ENCODE data around the gene SUCNR1. TPM values are rescaled to one million over a fixed set of nuclear protein-coding genes. Genes with fewer than 3 reads are reported as not detected.

Gene SUCNR1
- total RNA-seq, 1 donor from 2014 or later = 0.49 TPM

DNA sequence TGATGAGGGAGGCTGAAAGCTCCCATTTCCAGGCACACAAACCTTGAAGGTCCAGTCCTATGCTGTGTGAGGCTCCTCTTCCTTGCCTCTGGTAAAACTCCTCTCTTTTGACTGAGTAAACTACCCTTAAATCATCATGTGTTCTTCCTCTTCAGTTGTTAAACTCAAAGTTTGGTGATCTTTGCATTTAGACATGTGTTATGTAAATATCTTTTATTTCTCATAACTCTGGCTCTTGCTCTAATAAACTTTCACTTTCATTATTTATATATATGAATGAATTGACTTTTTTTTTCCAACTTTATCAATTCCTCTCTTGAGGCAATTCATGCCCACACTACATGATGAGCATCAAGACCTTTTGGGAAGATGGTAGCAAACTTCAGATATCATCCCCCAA, 26.6 kb downstream of the SUCNR1 start:
- intact Hi-C loops (cut with DNase I) = no loop called here
- DNase-seq (ENCODE audit: extremely low spot score in 2 of 2) = no peak
- H3K4me1 ChIP-seq = peaks cover 14% of the 10 kb centered on the region
- no peak overlapping the region for H3K4me3 ChIP-seq
- H3K27ac ChIP-seq = no peak overlapping the region
- H3K36me3 ChIP-seq = no peaks in the 10 kb centered on the region
- no peaks in the 10 kb centered on the region for H3K9me3 ChIP-seq
- no peaks in the 10 kb centered on the region for H3K27me3 ChIP-seq
- TF ChIP-seq POLR2AphosphoS5 (IDR thresholded peaks at IDR 0.05; ENCODE audit: insufficient read depth in 1 of 2, low read depth in 1 of 2) (no peak), POLR2A (IDR thresholded peaks at IDR 0.05) (no peak), CTCF (IDR thresholded peaks at IDR 0.05) (no peak)

- TF ChIP-seq POLR2AphosphoS5 (IDR thresholded peaks at IDR 0.05; ENCODE audit: insufficient read depth in 1 of 2, low read depth in 1 of 2) (no peak), POLR2A (IDR thresholded peaks at IDR 0.05) (no peak), CTCF (IDR thresholded peaks at IDR 0.05) (no peak)
- intact Hi-C loops (cut with DNase I) = no loop called here
- DNase-seq (ENCODE audit: extremely low spot score in 2 of 2) = no peak
- Histone ChIP-seq H3K27ac (no peak overlapping the region), H3K4me3 (no peak overlapping the region), H3K36me3 (no peaks in the 10 kb centered on the region), H3K4me1 (peaks cover 14% of the 10 kb centered on the region), H3K27me3 (no peaks in the 10 kb centered on the region), H3K9me3 (no peaks in the 10 kb centered on the region)
Measured at GRCh38 chr3:151900460-151900859, 27.0 kb downstream of the SUCNR1 start.

- Histone ChIP-seq H3K27ac (no peak overlapping the region), H3K36me3 (no peaks in the 10 kb centered on the region), H3K9me3 (no peaks in the 10 kb centered on the region), H3K4me3 (no peak overlapping the region), H3K27me3 (no peaks in the 10 kb centered on the region), H3K4me1 (peaks cover 14% of the 10 kb centered on the region)
- no peak for DNase-seq (ENCODE audit: extremely low spot score in 2 of 2)
- TF ChIP-seq CTCF (IDR thresholded peaks at IDR 0.05) = no peak
- no peak for TF ChIP-seq POLR2A (IDR thresholded peaks at IDR 0.05)
- TF ChIP-seq POLR2AphosphoS5 (IDR thresholded peaks at IDR 0.05; ENCODE audit: insufficient read depth in 1 of 2, low read depth in 1 of 2) = no peak
- intact Hi-C loops (cut with DNase I) = no loop called here
Measured at GRCh38 chr3:151900884-151901643, 27.6 kb downstream of the SUCNR1 start.

DNA sequence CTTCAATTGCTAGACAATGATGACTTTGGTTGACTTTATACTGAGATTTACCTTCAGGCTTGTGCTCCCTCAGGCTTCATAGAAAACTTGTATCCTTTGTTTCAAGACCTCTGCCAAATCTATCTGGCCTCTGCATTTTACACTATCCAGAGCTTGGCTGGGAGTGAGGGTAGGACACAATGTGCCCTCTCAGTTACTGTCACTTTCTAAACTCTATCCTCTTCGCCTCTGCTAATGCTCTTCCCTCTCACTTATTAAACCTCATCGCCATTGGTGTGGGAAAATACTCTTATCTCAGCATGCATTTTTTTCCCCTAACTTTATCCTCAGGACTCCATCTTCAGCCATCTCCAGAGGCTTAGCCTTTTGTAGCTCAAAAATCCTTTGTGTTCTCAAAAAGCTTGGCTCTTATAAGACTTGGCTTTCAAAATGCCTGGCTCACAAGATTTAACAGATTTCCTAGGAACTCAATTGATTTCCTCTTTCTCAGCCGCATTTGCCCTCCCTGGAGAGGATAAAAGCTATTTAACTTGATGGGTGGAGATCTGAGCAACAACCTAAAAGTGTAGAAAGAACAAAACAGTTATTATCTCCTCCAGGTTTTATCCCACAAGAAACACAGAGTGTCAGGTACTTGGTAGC, 28.3 kb downstream of the SUCNR1 start:
- intact Hi-C loops (cut with DNase I) = no loop called here
- no peaks in the 10 kb centered on the region for H3K9me3 ChIP-seq
- no peaks in the 10 kb centered on the region for H3K27me3 ChIP-seq
- no peak for DNase-seq (ENCODE audit: extremely low spot score in 2 of 2)
- no peaks in the 10 kb centered on the region for H3K36me3 ChIP-seq
- no peak overlapping the region for H3K4me3 ChIP-seq
- peaks cover 14% of the 10 kb centered on the region for H3K4me1 ChIP-seq
- TF ChIP-seq POLR2AphosphoS5 (IDR thresholded peaks at IDR 0.05; ENCODE audit: insufficient read depth in 1 of 2, low read depth in 1 of 2) (no peak), POLR2A (IDR thresholded peaks at IDR 0.05) (no peak), CTCF (IDR thresholded peaks at IDR 0.05) (no peak)
- H3K27ac ChIP-seq = no peak overlapping the region

- TF ChIP-seq POLR2AphosphoS5 (IDR thresholded peaks at IDR 0.05; ENCODE audit: insufficient read depth in 1 of 2, low read depth in 1 of 2) (no peak), CTCF (IDR thresholded peaks at IDR 0.05) (no peak), POLR2A (IDR thresholded peaks at IDR 0.05) (no peak)
- intact Hi-C loops (cut with DNase I) = no loop called here
- Histone ChIP-seq H3K9me3 (no peaks in the 10 kb centered on the region), H3K36me3 (no peaks in the 10 kb centered on the region), H3K4me3 (no peak overlapping the region), H3K27me3 (no peaks in the 10 kb centered on the region), H3K27ac (no peak overlapping the region), H3K4me1 (peaks cover 14% of the 10 kb centered on the region)
- no peak for DNase-seq (ENCODE audit: extremely low spot score in 2 of 2)
Measured at GRCh38 chr3:151903501-151903991, 30.1 kb downstream of the SUCNR1 start.
